ENCODE data around the gene RALY. TPM values are rescaled to one million over a fixed set of nuclear protein-coding genes. Genes with fewer than 3 reads are reported as not detected.

Gene RALY
- 100 to 1,000 TPM in 1 of 2 donors, 10 to 100 TPM in 1; 97.3 to 102 TPM for total RNA-seq
- long read RNA-seq, full-length matches to known transcripts, result 49 of 64 reads
- long read RNA-seq, partial matches to known transcripts, result 8 of 64 reads
- long read RNA-seq, other reads (novel, unspliced or antisense), result 7 of 64 reads

DNA sequence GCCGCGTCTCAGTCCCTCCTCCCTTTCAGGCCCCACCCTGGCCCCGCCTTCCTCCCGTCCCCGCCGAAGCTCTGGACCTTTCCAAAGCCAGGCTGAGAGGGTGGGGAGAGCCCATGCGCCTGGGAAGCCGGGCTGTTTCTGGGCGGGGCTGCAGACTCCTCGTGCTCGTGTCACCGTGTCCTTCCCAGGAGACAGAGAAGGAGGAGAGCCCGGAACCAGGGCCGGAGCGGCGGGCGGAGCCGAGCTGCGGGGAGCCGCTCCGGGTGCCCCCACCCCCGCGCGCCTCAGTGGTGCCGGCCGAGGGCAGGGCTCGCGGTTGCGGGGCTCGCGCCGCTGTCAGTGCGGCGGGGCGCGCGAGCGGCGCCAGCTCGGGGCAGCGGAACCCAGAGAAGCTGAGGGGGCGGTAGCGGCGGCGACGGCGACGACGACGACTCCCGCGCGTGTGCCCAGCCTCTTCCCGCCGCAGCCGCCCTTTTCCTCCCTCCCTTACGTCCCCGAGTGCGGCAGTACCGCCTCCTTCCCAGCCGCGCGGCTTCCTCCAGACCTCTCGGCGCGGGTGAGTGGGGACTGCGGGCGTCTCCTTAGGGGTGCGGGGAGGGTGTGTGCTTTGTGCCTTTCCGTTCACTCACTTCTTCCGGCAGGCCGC is at the start of gene RALY:
RALY (plus strand) TSS at position 336 of the 646 bp plus-strand sequence. CDS start 78,164 bp downstream, outside the sequence.
- DNase-seq (peak; percentile 75), ATAC-seq (peak; percentile 91 to 93)
- intact Hi-C loops (cut with DNase I), result loop anchor here (1.0 to 10.0 kb wide), 3 partner anchors 47 to 182 kb away; partner anchors contain the start of gene CHMP4B (in 1 of the 2)

DNA sequence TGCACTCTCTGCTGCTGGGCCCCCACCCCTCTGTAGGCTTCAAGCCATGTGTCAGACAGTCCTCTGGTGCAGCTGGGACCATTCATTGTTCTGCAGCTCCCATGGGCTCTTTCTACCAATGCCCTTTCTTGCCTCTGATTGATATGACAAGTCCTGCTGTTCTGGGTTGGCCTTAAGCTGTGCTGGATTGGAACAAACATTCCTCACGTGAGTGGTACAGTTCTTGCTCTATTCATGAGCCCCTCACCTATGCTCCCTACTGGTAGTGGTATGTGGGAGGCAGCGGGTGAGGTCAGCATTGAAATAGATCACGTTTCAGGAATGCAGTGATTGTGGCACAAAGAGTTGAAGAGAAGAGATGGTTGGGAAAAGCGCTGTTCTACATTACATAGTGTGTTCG is 48.8 kb upstream of the RALY start:
- DNase-seq (no peak), ATAC-seq (no peak)
- intact Hi-C loops (cut with DNase I), result no loop called here

DNA sequence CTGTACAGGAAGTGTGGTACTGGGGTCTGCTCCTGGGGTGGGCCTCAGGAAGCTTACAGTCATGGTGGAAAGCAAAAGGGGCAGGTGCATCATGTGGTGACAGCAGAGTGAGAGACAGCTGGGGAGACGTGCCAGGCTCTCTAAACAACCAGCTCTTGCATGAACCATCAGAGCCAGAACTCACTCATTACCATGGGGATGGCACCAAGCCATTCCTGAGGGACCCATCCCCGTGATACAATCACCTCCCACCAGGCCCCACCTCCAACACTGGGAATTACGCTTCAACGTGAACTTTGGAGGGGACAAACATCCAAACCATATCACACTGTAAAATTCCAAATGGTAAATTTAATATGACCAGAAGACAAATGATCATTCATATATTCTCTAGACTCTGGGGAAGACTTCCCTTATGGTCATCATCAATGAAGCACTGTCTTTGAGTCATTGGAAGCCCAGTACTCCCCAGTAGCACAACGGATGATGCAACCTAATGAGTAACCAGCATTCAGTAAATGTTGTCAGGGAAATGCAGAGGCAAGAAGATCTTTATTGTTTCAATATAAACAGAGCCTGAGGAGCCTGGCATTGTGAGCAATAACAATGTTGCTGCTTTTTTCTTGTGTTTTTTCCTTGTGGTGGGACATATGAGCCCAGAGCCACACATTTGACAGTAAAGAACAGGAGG is 48.2 kb upstream of the RALY start:
- no peak for ATAC-seq
- intact Hi-C loops (cut with DNase I), result no loop called here
- no peak for DNase-seq

DNA sequence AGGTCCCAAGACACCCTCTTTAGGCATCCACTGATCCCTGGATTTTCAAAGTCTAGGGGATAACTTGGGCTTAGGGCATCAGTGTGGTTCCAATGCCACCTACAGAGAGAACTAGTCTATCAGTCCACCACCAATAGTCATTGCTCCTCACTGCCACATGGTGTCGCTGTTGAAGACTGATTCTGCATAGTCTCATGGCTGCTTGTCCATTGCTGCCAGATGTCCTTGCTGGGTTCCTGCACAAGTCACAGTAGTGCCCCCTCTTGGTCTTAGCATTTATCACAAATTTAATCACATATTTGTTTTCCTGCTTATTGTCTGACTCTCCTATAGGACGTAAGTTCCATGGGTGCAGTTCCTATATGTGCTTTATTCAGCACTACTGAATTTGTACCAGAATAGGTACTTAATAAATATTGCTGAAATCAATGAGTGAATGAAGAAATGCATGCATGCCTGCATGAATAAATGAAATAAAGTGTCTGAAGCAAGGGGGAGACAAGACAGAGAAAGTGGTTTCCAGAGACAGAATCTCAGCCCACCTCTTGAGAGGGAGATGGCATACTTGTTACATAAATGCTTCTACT is 45.9 kb upstream of the RALY start:
- no peak for DNase-seq
- ATAC-seq, result no peak
- intact Hi-C loops (cut with DNase I), result no loop called here

DNA sequence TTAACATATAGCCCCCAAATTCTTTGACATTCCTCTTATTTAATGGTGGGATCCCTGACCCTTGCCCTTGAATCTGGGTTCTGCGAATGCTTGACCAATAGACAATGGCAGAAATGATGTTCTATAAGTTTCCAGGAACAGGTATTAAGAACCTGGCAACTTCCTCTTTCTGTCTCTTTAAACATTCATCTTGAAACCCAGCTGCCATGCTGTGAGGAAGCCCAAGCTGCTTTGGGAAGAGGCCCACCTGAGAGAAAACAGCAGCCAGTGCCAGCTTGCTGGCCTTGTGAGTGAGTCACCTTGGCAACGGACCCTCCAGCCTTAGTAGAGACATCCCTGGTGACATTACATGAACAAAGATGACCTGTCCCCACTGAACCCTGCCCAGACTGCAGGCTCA is 45.2 kb upstream of the RALY start:
- DNase-seq, result no peak
- intact Hi-C loops (cut with DNase I), result no loop called here
- no peak for ATAC-seq

DNA sequence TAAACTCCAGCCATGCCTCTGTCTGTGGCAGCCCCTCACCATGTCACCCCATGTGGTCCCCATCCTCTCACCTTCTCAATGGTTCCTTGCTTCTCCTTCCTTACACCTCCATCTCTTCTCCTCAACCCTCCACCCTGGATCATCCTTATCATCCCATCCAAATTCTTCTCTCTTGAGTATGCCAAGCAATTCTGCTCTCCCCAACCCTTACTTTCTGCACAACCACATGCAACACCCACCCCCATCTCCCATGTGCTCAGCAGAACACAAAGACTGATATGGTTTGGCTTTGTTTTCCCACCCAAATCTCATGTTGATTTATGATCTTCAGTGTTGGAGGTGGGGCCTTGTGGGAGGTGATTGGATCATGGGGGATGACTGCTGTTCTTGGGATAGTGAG is 42.5 kb upstream of the RALY start:
- DNase-seq (no peak), ATAC-seq (no peak)
- intact Hi-C loops (cut with DNase I), result no loop called here

DNA sequence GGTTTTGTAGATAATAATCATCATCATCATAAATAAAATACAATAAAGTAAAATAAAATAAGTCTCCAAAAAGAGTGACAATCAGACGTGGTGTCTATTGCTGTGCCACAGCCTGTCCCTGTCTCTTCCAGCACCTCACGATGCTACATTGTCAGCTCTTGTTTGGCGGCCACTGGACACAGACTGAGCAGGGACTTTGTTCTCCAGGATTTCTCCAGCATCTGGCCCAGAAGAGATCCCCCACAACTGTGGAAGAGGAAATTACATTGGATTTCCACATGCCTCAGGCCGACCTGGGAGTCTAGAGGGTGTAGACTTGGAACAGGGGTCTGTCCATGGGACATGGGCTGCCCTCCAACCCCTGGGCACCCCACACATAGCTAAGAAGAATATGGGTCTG is 39.2 kb upstream of the RALY start:
- intact Hi-C loops (cut with DNase I), result no loop called here
- no peak for DNase-seq
- ATAC-seq, result no peak

DNA sequence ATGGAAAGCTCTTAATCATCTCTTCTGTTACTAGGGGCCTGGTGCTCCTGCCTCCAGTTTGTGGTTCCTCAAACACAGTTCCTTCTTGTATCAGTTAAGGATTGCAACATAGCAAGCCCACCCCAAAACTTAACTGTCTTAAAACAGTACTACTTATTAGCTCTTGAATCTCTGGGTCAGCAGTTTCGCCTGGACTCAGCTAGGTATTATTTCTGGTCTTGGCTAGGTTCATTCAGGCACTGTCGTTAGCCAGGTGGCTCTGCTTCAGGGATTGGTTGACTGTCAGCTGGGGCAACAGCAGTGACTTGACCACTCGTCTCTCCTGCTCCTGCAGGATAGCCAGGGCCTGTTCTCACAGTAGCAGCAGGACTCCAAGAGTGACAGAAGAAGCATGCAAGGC is 30.0 kb upstream of the RALY start:
- DNase-seq (no peak), ATAC-seq (no peak)
- intact Hi-C loops (cut with DNase I), result no loop called here

DNA sequence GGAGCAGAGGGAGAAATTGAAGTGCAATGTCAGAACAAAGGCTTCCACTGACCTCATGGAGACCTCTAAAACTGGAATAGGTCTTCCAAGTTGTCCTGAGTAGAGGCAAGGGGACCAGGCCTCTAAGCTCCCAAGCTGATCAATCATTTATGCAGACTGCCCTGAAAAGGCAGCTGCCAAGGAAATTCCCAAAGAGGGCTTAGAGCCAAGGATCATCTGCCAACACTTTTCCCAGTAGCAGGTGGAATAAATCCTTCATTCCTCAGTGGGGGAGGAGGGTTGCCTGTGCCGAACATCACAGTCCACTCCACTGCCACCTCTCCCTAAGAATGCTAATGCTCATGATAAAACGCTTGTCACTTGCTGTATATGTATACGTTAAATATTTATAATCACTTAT is 29.3 kb upstream of the RALY start:
- no peak for DNase-seq
- intact Hi-C loops (cut with DNase I), result no loop called here
- ATAC-seq, result no peak

DNA sequence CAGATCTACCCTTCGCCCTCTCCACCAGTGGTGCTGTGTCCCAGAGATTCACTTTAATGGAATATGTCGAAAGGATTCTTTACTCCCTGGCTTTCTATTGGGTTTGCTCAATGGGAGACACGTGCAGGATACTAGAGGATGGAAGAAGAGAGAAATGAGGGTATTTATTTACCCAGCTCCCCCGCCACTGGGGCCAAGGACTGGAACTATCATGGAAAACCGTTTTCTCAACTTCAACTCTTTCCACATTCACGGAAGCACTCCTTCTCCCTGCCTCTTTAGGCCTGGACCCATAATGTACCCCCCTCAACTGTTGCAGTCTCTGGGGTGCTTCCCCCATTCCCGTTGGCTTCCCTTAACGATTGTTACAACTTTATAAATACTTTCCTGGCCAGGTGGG is 26.6 kb upstream of the RALY start:
- no peak for DNase-seq
- no peak for ATAC-seq
- intact Hi-C loops (cut with DNase I), result no loop called here

DNA sequence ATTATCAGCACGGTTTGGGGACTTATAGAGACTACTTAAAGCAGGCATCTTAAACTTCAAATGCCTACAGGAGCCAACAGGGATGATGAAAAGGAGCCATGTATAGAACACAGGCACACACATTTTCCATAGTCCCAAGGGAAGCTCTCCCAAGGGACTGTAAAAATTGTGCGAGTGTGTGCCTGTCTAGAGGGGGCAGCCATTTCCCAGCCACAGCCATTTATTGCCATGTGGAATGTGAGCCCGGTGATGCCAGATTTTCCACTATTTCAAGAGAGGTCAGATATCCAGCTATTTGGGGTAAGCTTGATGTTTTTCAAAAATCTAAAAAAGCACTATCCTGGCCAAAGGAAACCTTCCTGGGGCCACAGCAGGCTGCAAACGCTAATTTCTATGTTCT is 24.1 kb upstream of the RALY start:
- intact Hi-C loops (cut with DNase I), result no loop called here
- ATAC-seq, result no peak
- no peak for DNase-seq

DNA sequence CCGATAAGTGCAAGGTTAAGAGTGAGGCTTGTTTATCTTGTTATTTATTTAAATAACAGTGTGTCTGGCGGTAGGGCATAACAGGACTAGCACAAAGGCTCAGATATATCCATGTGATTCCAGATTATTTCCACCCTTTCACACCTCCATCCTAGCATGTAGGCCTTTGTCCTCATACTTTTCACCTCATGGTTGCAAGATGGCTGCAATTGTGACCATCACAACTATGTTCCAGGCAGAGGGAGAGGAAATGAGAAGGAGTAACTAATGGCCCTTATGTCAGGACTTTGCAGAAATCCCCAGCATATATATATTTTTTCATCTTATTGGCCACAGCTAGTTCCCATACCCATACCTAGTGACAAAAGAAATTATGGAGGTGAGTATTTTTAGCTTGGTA is 23.5 kb upstream of the RALY start:
- ATAC-seq (no peak), DNase-seq (no peak)
- intact Hi-C loops (cut with DNase I), result no loop called here

DNA sequence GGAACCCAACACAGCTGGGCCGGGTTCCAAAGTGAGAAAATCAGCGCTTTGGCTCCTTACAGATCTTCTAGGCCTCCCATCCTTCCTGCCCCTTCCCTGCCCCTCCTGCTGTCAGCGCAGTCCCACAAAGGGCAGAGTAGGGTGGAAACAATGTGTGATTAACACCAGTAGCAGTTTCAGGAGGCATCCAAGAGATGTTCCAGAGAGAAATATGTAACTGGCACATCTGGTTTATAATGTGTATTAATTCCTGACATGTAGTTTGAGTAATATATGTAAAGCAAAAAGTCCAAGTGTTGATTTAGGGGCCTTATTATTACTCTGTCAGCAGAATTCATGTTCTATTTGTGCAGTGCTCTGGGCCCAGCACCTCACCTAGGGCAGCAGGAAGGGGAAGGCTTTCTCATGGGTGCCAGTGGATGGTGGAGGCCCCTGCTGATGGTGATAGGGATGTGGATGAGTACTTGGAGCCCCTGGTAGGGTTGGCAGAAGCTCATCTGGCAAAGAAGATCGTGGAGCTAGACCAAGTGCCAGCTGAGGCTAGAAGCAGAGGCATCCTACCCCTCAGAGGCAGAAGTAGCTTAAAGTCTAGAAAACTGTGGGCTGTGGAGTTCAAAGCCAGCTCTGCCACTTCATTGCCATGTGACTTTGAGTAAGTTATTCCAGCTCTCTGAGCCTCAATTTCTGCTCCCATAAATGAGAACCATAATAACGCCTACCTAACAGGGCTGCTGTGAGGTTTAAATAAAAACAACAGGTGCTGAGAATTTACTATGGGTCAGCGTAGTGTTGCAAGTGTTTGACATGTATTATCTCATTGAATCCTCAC is 22.4 kb upstream of the RALY start:
- intact Hi-C loops (cut with DNase I), result no loop called here
- ATAC-seq (no peak), DNase-seq (no peak)

DNA sequence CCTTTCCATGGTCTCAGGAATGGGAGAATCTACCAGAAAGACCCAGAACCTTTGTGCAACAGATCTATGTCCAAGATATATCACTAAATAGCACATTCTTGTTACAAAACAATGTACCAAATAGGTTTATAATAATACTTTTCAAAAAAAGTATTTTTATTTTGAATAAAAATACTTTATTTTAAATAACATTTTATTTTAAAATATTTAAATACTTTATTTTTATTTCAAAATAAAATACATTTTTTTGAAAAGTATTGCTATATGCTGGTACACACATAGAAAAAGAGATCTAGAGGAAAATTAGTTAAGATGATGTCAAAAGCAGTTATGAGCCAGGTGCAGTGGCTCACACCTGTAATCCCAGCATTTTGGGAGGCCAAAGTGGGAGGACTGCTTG is 16.8 kb upstream of the RALY start:
- intact Hi-C loops (cut with DNase I), result no loop called here
- ATAC-seq, result no peak
- DNase-seq, result no peak

DNA sequence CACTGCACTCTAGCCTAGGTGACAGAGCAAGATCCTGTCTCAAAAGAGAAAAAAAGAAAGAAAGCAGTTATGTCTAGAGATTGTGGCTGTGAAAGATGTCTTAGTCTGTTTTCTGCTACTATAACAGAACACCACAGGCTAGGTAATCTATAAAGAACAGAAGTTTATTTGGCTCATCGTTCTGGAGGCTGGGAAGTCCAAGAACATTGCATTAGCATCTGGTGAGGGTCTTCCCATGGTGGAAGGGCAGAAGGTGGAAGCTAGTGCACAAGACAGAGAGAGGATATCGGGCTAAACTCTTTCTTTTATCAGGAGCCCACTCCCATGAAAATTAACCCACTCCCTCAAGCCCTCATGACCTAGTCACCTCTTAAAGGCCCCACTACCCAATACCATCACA is 16.2 kb upstream of the RALY start:
- intact Hi-C loops (cut with DNase I), result no loop called here
- DNase-seq, result no peak
- no peak for ATAC-seq

DNA sequence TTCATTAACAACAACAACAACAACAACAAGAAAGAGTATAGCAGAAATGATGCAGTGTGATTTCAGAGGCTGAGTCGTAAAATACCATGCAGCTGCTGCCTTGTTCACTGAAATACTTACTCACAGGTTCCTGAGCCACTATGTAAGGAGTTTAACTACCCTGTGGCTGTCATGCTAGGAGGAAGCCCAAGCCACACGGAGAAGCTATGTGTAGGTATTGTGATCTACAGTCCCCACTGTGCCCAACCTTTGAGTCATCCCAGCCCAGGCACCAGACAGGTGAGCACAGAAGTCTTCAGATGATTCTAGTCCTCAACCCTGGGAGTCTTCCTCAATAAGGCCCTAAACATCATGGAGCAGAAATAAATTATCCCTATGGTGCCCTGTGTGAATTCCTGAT is 14.6 kb upstream of the RALY start:
- ATAC-seq (no peak), DNase-seq (no peak)
- intact Hi-C loops (cut with DNase I), result no loop called here

DNA sequence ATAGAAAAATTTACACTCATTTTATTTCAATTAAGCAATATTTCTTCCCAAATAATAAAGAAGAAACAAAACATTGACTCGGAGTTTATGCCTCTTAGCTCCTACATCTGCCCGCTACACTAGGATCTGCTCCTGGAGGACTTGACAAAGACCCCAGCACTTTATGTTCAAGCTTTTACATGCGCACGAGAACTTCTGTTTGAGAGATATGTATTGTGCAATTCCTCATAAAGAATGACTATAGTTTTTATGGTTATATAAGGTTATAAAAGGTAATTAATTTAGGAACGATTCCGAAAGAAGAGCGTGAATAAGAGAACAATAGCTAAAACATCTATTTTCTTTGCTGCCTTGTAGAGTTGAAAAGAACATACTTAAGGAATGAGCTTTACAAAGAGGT is 12.4 kb upstream of the RALY start:
- intact Hi-C loops (cut with DNase I), result no loop called here
- ATAC-seq (no peak), DNase-seq (no peak)

DNA sequence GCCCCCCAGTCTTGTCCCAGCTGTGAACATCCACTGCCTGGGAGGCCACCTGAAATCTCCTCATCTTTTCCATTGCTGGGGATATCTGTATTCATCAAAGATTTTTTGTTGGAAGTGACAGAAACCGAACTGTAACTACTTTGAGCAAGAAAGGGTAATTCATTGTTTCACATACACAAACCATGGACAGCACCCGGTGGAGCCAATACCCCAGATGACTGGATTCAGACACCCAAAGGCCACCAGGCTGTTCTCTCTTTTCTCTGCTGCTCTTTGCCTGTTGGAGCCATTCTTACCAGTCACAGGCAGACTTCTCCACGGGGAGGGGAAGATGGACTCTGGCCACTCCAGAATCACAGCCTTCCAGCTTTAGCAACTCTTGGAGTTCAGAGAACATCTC is 11.7 kb upstream of the RALY start:
- ATAC-seq, result no peak

DNA sequence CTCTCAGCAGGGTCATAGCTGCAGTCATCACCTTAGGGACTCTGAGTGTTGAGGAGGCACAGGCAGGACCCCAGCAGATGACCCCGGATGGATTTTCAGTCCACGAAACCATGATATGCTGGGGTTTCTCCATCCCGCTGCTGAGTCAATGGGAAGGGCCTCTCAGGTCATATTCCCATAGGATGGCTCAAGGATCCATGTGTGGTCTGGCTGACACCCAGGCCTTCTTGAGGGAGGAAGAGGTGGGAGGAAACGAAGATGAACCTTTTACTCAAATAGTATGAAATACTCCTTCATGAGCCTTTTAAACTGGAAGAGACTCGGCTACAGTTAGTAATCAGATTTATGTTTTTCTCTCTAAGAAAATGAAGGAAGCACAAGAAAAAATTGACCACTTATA is 10.3 kb upstream of the RALY start:
- intact Hi-C loops (cut with DNase I), result no loop called here
- DNase-seq (no peak), ATAC-seq (peak in 1 of 2 donors; percentile 42)

More for the DNA sequence above, 11.7 kb upstream of the RALY start:
- no peak for DNase-seq
- intact Hi-C loops (cut with DNase I), result no loop called here

Measured in left cardiac atrium (tissue), 4 donors.